GM19238 (cell line): ENCODE data around the gene MAP2K5.

Source experiments
- DNase-seq: peaks from one replicate; pipeline ENCODE4 v3.0.0; 2011; ENCODE audit warnings: low spot score; ENCODE audit not compliant: insufficient read length

Gene MAP2K5

GRCh38 chr15:67542420-67543347 lies at the start of gene MAP2K5:
MAP2K5 (plus strand) TSS chr15:67542703; CDS start chr15:67543336, 633 bp downstream.
- peak; percentile 57 for DNase-seq

GRCh38 chr15:67495585-67495984 lies 46.9 kb upstream of the MAP2K5 start:
- no peak for DNase-seq

- DNase-seq: no peak
Observed at GRCh38 chr15:67501177-67501835, 41.2 kb upstream of the MAP2K5 start.

- DNase-seq: no peak
Observed at GRCh38 chr15:67501836-67502461, 40.6 kb upstream of the MAP2K5 start.

GRCh38 chr15:67504056-67504455 lies 38.4 kb upstream of the MAP2K5 start:
- DNase-seq: no peak

- no peak for DNase-seq
Observed at GRCh38 chr15:67504796-67505195, 37.7 kb upstream of the MAP2K5 start.

- DNase-seq: no peak
Observed at GRCh38 chr15:67505675-67506572, 36.6 kb upstream of the MAP2K5 start.

- DNase-seq: no peak
Observed at GRCh38 chr15:67506775-67507747, 35.4 kb upstream of the MAP2K5 start.

GRCh38 chr15:67508407-67508806 lies 34.1 kb upstream of the MAP2K5 start:
- DNase-seq: no peak

GRCh38 chr15:67509918-67510317 lies 32.6 kb upstream of the MAP2K5 start:
- no peak for DNase-seq

GRCh38 chr15:67510597-67511190 lies 31.8 kb upstream of the MAP2K5 start:
- DNase-seq: no peak

- no peak for DNase-seq
Observed at GRCh38 chr15:67511606-67512005, 30.9 kb upstream of the MAP2K5 start.

- DNase-seq: no peak
Observed at GRCh38 chr15:67512140-67512539, 30.4 kb upstream of the MAP2K5 start.

GRCh38 chr15:67512933-67513714 lies 29.4 kb upstream of the MAP2K5 start:
- no peak for DNase-seq

- no peak for DNase-seq
Observed at GRCh38 chr15:67515090-67515489, 27.4 kb upstream of the MAP2K5 start.

- no peak for DNase-seq
Observed at GRCh38 chr15:67515557-67515956, 26.9 kb upstream of the MAP2K5 start.

GRCh38 chr15:67520321-67521028 lies 22.0 kb upstream of the MAP2K5 start:
- no peak for DNase-seq
